GM21528 (cell line): ENCODE measurements around the gene CSN3.

Source experiments
- ATAC-seq: cut with Tn5 transposase; IDR thresholded peaks from one replicate; pipeline ENCODE4 v1.9.1; 2021; ENCODE audit warnings: mild to moderate bottlenecking, moderate library complexity; ENCODE audit not compliant: unreplicated experiment, low FRiP score

CSN3 gene

GRCh38 chr4:70288651-70289050 lies 46.3 kb downstream of the CSN3 start:
- ATAC-seq, result no peak

- ATAC-seq, result no peak
These were observed 48.9 kb downstream of the CSN3 start for GRCh38 chr4:70291341-70291740.

- ATAC-seq, result no peak
These were observed 55.2 kb downstream of the CSN3 start for GRCh38 chr4:70297576-70297975.

GRCh38 chr4:70298051-70298450 lies 55.7 kb downstream of the CSN3 start:
- no peak for ATAC-seq

- ATAC-seq, result no peak
These were observed 57.2 kb downstream of the CSN3 start for GRCh38 chr4:70299643-70300042.

- ATAC-seq, result no peak
These were observed 57.8 kb downstream of the CSN3 start for GRCh38 chr4:70300215-70300614.
